ENCODE data around the gene OR10G8.

GRCh38 chr11:124050748-124051147 is 24.1 kb downstream of the OR10G8 start:
- no peak for TF ChIP-seq ZFP3 (CRISPR knock-in tag; IDR thresholded peaks at IDR 0.05)
- TF ChIP-seq, protein P1, sequence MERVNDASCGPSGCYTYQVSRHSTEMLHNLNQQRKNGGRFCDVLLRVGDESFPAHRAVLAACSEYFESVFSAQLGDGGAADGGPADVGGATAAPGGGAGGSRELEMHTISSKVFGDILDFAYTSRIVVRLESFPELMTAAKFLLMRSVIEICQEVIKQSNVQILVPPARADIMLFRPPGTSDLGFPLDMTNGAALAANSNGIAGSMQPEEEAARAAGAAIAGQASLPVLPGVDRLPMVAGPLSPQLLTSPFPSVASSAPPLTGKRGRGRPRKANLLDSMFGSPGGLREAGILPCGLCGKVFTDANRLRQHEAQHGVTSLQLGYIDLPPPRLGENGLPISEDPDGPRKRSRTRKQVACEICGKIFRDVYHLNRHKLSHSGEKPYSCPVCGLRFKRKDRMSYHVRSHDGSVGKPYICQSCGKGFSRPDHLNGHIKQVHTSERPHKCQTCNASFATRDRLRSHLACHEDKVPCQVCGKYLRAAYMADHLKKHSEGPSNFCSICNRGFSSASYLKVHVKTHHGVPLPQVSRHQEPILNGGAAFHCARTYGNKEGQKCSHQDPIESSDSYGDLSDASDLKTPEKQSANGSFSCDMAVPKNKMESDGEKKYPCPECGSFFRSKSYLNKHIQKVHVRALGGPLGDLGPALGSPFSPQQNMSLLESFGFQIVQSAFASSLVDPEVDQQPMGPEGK (CRISPR knock-in tag; IDR thresholded peaks at IDR 0.05; ENCODE audit: borderline replicate concordance) = no peak
- TF ChIP-seq RARB (CRISPR knock-in tag; IDR thresholded peaks at IDR 0.05) = no peak
- TF ChIP-seq, protein P2, sequence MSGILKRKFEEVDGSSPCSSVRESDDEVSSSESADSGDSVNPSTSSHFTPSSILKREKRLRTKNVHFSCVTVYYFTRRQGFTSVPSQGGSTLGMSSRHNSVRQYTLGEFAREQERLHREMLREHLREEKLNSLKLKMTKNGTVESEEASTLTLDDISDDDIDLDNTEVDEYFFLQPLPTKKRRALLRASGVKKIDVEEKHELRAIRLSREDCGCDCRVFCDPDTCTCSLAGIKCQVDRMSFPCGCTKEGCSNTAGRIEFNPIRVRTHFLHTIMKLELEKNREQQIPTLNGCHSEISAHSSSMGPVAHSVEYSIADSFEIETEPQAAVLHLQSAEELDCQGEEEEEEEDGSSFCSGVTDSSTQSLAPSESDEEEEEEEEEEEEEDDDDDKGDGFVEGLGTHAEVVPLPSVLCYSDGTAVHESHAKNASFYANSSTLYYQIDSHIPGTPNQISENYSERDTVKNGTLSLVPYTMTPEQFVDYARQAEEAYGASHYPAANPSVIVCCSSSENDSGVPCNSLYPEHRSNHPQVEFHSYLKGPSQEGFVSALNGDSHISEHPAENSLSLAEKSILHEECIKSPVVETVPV (CRISPR knock-in tag; IDR thresholded peaks at IDR 0.05) = no peak
- TF ChIP-seq CREB5 (CRISPR knock-in tag; IDR thresholded peaks at IDR 0.05; ENCODE audit: low read depth) = no peak
- no peak for TF ChIP-seq CSDC2 (CRISPR knock-in tag; IDR thresholded peaks at IDR 0.05)

Data from SK-N-SH treated with all-trans-retinoic acid at 6 μM for 48 hours (cell line).